KG1 (cell line): Measurements from ENCODE around the gene ARL15.

Experiments used
- DNase-seq: peaks from one replicate; lab custom pipeline; 2025; lab: John Stamatoyannopoulos, UW

ARL15 gene

GRCh38 chr5:54040018-54040417 lies 270.4 kb downstream of the ARL15 start:
- DNase-seq, result no peak

GRCh38 chr5:54037205-54037604 lies 273.2 kb downstream of the ARL15 start:
- no peak for DNase-seq

GRCh38 chr5:54030981-54031380 lies 279.4 kb downstream of the ARL15 start:
- no peak for DNase-seq

- DNase-seq, result no peak
Measured at GRCh38 chr5:54024466-54024865, 285.9 kb downstream of the ARL15 start.

GRCh38 chr5:54022223-54022622 lies 288.1 kb downstream of the ARL15 start:
- no peak for DNase-seq

GRCh38 chr5:54021431-54022164 lies 288.8 kb downstream of the ARL15 start:
- DNase-seq, result no peak

- no peak for DNase-seq
Measured at GRCh38 chr5:54018438-54018837, 291.9 kb downstream of the ARL15 start.

- no peak for DNase-seq
Measured at GRCh38 chr5:54017580-54017979, 292.8 kb downstream of the ARL15 start.

- no peak for DNase-seq
Measured at GRCh38 chr5:54013556-54014194, 296.7 kb downstream of the ARL15 start.

- no peak for DNase-seq
Measured at GRCh38 chr5:54009828-54010227, 300.5 kb downstream of the ARL15 start.

- no peak for DNase-seq
Measured at GRCh38 chr5:54009357-54009756, 301.0 kb downstream of the ARL15 start.

- no peak for DNase-seq
Measured at GRCh38 chr5:54007827-54008777, 302.3 kb downstream of the ARL15 start.

GRCh38 chr5:54004697-54005096 lies 305.7 kb downstream of the ARL15 start:
- no peak for DNase-seq

GRCh38 chr5:54002779-54003178 lies 307.6 kb downstream of the ARL15 start:
- no peak for DNase-seq

- no peak for DNase-seq
Measured at GRCh38 chr5:54001976-54002775, 308.2 kb downstream of the ARL15 start.

GRCh38 chr5:54000011-54000410 lies 310.4 kb downstream of the ARL15 start:
- DNase-seq, result no peak

GRCh38 chr5:53997736-53998627 lies 312.4 kb downstream of the ARL15 start:
- no peak for DNase-seq

GRCh38 chr5:53996008-53996407 lies 314.4 kb downstream of the ARL15 start:
- DNase-seq, result no peak

- no peak for DNase-seq
Measured at GRCh38 chr5:53994148-53994547, 316.2 kb downstream of the ARL15 start.

GRCh38 chr5:53991942-53992341 lies 318.4 kb downstream of the ARL15 start:
- no peak for DNase-seq

GRCh38 chr5:53987101-53987500 lies 323.3 kb downstream of the ARL15 start:
- no peak for DNase-seq
